Occipital lobe (tissue), 2 donors: ENCODE measurements around the gene B4GALT3. TPM values are rescaled to one million over a fixed set of nuclear protein-coding genes. Genes with fewer than 3 reads are reported as not detected.
A peak's percentile ranks its signal among the peaks of the same experiment; 100 is the strongest.

Source experiments
- DNase-seq: peaks from one replicate; lab custom pipeline; 2025; lab: John Stamatoyannopoulos, UW
- total RNA-seq: library from RNA; depleted of rRNA; stranded (reverse); fragments of >200 nt; gene quantifications from one replicate; pipeline ENCODE4 v1.2.3, GENCODE V29; 2014

B4GALT3 gene
- total RNA-seq, 1 donor from 2014 or later = 21.4 TPM

DNA sequence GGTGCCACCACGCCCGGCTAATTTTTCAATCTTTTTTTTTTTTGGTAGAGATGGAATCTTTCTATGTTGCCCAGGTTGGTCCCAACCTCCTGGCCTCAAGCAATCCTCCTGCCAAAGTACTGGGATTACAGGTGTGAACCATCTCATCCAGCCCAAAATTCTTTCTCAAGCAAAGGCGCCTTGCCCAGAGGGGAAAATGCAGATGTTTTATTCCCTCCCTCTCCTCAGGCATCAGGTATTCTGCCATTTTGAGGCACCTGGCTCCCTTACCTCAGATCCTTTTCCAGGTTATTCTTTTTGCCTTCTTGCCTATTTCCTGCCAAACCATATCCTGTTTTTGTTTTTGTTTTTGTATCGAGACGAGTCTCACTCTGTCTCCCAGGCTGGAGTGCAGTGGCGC, 11.1 kb upstream of the B4GALT3 start:
- DNase-seq = no peak

DNA sequence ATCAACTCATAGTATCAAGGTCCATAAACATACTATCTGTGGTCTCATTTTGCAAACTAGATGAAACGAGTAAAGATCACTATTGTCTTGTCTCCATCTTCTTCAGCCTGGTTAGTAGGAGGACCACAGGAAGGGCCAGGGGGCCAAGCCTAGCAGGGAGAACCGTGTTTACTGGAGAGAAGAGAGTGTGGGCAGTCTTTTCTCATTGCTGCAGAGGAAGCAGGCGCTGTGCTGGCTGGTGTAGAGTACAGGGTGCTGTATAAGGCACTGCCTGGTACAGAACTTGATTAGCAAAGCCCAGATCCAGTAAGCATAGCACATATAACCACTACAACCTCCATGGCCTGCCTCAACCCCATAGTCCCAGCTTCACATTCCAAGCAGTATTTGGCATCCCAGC, 10.0 kb upstream of the B4GALT3 start:
- DNase-seq = no peak

GRCh38 chr1:161185732-161186311, 8.5 kb upstream of the B4GALT3 start:
- no peak for DNase-seq

- DNase-seq = peak; percentile 49
Observed at GRCh38 chr1:161185282-161185682, 8.0 kb upstream of the B4GALT3 start.

- DNase-seq = no peak
Observed at GRCh38 chr1:161182214-161182613, 4.9 kb upstream of the B4GALT3 start.

GRCh38 chr1:161180639-161181038, 3.3 kb upstream of the B4GALT3 start:
- DNase-seq = no peak

- DNase-seq = no peak
Observed at GRCh38 chr1:161179698-161180097, 2.4 kb upstream of the B4GALT3 start.

DNA sequence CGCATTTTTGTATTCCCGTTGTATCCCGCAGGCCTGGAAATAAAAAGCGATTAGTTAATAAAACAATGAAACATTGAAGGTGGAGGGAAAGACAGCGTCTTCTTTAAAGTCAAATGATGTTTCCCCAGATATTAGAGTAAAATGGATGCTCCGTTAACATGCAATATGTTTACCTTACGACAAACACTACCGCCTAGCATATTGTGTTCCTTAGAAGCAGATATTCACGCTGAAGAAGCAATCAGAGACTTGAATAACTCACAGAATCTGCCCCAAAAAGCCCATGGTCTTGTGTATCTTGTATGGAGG, 583 bp upstream of the B4GALT3 start:
- no peak for DNase-seq

- DNase-seq = no peak
Observed at GRCh38 chr1:161176468-161177111, 717 bp downstream of the B4GALT3 start.

DNA sequence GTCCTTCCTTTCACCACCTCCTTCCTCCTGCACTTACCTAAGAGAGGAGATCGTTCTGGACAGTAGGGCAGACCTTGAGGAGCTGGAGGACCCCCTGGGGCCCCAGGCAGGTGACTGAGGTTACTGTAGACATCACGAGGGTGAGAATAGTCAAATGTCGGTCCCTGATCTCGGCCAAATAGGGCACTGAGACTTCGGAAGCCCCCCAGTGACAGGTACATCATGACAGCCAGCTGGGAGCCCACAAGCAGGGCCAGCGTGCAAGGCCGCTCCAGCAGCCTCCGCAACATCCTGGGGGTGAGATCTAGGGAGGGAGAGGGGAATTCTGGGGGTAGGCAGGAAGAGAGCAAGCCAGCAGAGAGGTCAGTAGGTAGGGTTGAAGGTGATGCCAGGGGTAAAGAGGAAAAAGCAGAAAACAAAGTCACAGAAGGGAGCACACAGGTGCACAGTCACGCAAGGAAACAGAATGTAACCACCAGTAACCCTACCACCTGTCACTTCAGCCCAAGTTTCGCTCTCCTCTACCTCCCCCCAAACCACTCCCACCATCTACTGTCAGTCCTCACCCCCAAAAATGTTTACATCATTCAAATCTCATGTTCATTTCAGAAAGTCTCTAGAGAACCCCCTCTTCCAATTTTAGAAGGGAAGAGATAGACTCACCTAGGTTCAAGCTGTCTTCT, 1.4 kb downstream of the B4GALT3 start:
- DNase-seq = no peak

DNA sequence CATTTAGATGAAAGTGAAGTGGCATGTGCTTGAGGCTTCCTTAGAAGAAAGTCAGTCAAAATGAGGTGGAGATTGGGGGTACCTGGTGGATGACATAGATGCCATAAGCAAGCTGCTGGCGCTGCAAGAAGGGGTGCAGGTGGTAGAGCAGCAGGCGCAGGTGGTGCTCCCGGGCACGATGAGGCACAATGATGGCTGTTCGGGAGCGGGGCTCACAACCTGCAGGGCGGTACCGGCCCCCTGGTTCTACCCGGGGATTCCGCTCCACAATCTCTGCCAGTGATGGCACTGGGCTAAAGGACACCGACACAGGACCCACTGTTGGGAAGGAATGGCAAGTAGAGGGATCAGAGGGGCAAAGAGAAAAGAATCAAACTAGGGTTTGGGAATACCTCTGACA, 2.4 kb downstream of the B4GALT3 start:
- DNase-seq = no peak

- DNase-seq = no peak
Observed at GRCh38 chr1:161173711-161174110, 3.6 kb downstream of the B4GALT3 start.

GRCh38 chr1:161172776-161173376, 4.4 kb downstream of the B4GALT3 start:
- no peak for DNase-seq

DNA sequence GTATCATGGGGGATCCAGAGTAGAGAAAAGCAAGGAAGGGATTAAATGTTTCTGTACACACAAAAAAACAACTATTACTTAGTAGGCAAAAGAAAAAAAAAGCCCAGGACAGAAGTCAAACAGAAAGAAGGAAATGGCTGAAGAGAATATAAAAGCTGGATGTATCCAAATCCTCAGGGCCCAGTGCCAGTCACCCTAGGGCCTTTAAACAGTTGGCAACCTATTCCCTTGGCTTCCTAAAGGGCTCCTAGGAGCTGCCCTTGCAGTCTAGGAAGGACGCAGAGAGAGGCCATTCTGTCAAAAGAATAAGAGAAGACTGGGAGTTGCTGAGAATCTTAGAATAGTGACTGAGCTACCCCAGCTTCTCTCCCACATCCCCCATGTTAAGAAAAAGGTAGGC, 5.0 kb downstream of the B4GALT3 start:
- no peak for DNase-seq

GRCh38 chr1:161171696-161172095, 5.6 kb downstream of the B4GALT3 start:
- DNase-seq = no peak

GRCh38 chr1:161171191-161171590, 6.1 kb downstream of the B4GALT3 start:
- DNase-seq = no peak

- DNase-seq = no peak
Observed at GRCh38 chr1:161168906-161169305, 8.4 kb downstream of the B4GALT3 start.

DNA sequence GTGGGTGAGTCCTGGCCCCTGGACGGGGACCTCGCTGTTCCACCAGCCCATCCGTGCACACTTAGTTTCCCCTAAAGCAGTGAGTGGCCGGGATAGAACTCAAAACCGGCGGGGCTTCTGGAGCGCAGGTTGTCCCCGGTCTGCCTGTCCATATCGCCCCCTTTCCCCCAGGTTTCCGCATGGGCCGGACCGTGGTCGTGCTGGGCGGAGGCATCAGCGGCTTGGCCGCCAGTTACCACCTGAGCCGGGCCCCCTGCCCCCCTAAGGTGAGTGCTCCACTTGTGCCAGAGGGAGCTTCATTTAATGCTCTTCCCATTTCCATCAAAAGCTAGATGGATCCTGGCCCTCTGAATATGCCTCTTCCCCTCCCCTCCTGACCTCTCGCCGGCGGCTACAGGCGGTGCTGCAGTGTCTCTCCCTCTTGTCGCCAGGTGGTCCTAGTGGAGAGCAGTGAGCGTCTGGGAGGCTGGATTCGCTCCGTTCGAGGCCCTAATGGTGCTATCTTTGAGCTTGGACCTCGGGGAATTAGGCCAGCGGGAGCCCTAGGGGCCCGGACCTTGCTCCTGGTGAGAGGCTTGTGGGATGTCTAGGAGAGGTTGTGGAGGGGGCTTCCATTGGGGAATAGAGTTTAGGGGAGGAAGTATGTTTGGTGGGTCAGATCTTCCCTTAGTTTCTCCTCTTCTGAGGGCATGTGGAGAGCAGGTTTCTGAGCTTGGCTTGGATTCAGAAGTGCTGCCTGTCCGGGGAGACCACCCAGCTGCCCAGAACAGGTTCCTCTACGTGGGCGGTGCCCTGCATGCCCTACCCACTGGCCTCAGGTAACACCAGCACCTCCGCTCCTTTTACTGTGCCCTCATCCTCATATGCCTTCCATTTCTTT, 10.4 kb downstream of the B4GALT3 start:
- no peak for DNase-seq

DNA sequence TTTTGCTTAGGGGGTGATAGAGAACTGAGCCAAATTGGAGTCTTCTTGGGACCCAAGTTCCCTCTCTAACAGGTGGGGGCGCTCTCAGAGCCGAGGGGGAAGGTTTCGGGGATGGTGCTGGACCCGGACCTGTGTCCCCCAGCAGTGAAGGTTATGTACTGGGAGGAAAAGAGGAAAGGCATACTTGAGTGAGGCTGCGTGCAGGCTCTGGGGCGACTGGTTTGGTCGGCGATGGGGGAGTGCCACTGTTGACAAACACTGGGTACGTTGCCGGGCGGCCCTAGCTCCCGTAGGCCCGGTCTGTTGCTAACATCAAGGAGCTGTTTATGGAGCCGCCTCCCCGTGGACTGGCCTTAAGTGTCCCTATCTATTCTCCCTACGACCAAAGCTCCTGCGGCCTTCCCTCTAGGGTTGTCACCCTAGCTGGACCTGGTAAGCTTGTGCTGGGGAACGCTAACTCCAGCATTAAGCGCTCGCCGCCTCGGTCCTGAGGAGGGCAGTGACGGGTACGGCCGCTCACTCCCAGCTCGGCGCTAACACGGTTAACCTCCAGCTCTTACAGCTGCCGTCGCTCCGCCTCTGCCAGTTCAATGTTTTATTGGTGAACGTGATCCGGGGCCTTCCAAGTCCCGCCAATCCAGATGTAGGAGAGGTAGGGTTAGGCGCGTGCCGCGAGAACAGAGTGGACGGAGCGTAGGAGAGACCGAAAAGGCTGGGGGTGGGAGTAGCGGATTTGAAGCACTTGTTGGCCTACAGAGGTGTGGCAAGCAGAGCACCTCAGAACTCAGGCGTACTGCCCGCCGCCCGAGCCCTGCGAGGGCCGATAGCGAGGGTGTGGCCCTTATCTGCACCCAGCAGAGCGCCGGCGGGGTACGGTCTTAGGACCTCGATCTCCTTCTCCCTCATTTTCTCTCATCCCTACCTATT, 11.3 kb downstream of the B4GALT3 start, which contains the start of gene PPOX:
TSS of gene PPOX (plus strand) at position 685 of the 927 bp plus-strand sequence. CDS start 422 bp downstream, outside the sequence.
- DNase-seq = peak; percentile 99

DNA sequence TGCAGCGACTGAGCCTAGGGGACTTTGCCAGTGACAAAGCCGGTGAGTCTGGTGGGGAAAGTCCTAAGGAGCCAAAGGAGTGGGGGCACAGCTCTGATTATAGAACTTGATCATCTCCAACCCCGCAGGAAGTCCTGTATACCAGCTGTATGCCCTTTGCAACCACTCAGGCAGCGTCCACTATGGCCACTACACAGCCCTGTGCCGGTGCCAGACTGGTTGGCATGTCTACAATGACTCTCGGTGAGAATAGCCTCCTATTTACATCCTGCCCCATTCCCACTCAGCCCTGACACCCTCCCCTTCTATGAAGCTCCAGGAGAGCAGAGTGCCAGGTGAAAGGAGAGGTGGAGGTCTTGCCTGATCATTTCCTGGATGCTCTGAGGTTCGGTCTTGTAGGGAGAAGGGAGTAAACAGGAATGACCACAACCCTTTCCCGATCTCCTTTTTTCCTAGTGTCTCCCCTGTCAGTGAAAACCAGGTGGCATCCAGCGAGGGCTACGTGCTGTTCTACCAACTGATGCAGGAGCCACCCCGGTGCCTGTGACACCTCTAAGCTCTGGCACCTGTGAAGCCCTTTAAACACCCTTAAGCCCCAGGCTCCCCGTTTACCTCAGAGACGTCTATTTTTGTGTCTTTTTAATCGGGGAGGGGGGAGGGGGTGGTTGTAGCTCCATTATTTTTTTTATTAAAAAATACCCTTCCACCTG, 12.3 kb downstream of the B4GALT3 start:
- no peak for DNase-seq
